Heart left ventricle (tissue), 13 donors: Measurements from ENCODE around the gene RNF39.

Experiments used
- CTCF ChIP-seq, 12 donors: fragments of 200-600 bp; sonication (generic) in 4 of 12; IDR thresholded peaks; one replicate each; pipeline versions ENCODE4 v1.5.0 to v1.8.0; 2018 to 2022; ENCODE audit warnings: antibody characterized with exemption in 12 of 12, mild to moderate bottlenecking in 5 of 12
- POLR2A ChIP-seq, 2 donors: fragments of 450-650 bp; IDR thresholded peaks; one replicate each; pipeline ENCODE4 v1.6.1; 2017; ENCODE audit warnings: antibody characterized with exemption in 2 of 2, mild to moderate bottlenecking in 2 of 2, moderate library complexity in 2 of 2
- donor health status: ischemic (EF 13 %, LVEDD 7.1; RV severe dilation, severe dysfunction).
- donor health status: DM: no; HTN: yes; CAD: no.
- donor health status: DM: no; HTN: no; CAD: no.
- donor health status: ischemic (EF 25% LVEDD 6.9; RV normal size, moderate dysfunction).
- donor health status: ischemic (EF 25% LVEDD 5.7; RV mildly dilated, moderate dysfunction).
- donor health status: ischemic (EF 35%, LVEDD 5.7; RV mildly dilated, moderate dysfunction).
- donor health status: nonischemic (EF 11% LVEDD 7.7; RV severe dilation, severe dysfunction).
- donor health status: DM: yes; HTN: yes; CAD: no.
- donor health status: PGD.
- donor health status: ischemic (EF 29% LVEDD 5.4; RV normal size, mild dysfunction).
- donor health status: nonischemic (EF 23%, LVEDD 6.1; RV moderate dilation, normal function).

- TF ChIP-seq CTCF (IDR thresholded peaks at IDR 0.05) (peak in 9 of 12 donors; percentile 11 to 49 (median 35)), POLR2A (IDR thresholded peaks at IDR 0.05) (no peak)
These were observed 492 bp upstream of the RNF39 start for GRCh38 chr6:30075790-30076732.
